Fibroblast of lung (primary cell): ENCODE results near the gene RNFT2. TPM values are rescaled to one million over a fixed set of nuclear protein-coding genes. Genes with fewer than 3 reads are reported as not detected.

ENCODE experiments used
- DNase-seq, 2 donors: peaks; one replicate each; pipeline versions ENCODE4 v3.0.0 to v3.0.0-alpha.2; 2010; ENCODE audit warnings: low read depth in 2 of 2
- H2AFZ ChIP-seq: 2 replicates; pipeline ENCODE4 v1.5.1; 2012; ENCODE audit warnings: low read length, control low read depth, inconsistent platforms
- H3K27ac ChIP-seq: 2 replicates; pipeline ENCODE4 v1.5.1; 2011; ENCODE audit warnings: low read length, control low read depth; ENCODE audit not compliant: insufficient read depth
- H3K27me3 ChIP-seq: 2 replicates; pipeline ENCODE4 v1.5.1; 2011; ENCODE audit warnings: mild to moderate bottlenecking, low read length; ENCODE audit not compliant: control insufficient read depth, insufficient read depth
- H3K36me3 ChIP-seq: 2 replicates; pipeline ENCODE4 v1.5.1; 2011; ENCODE audit warnings: low read length; ENCODE audit not compliant: control insufficient read depth, insufficient read depth
- H3K4me1 ChIP-seq: 2 replicates; pipeline ENCODE4 v1.5.1; 2011; ENCODE audit warnings: low read length; ENCODE audit not compliant: control insufficient read depth, insufficient read depth; ENCODE audit errors: extremely low read depth
- H3K4me2 ChIP-seq: 2 replicates; pipeline ENCODE4 v1.5.1; 2011; ENCODE audit warnings: low read length, control low read depth; ENCODE audit not compliant: insufficient read depth; ENCODE audit errors: extremely low read depth
- H3K4me3 ChIP-seq, 4 experiments: fragments of 200-600 bp in 1 of 4; sonication (generic) in 1 of 4; replicated peaks in 1 of 4; 2 replicates each; pipeline ENCODE4 v1.5.1; 2011 to 2016; ENCODE audit warnings: low read length in 4 of 4, low read depth in 3 of 4, mild to moderate bottlenecking in 3 of 4, control low read depth in 2 of 4, inconsistent platforms in 1 of 4, mixed read lengths in 1 of 4; ENCODE audit not compliant: insufficient read depth in 1 of 4; ENCODE audit errors: control extremely low read depth in 1 of 4
- H3K79me2 ChIP-seq: 2 replicates; pipeline ENCODE4 v1.5.1; 2012; ENCODE audit warnings: mild to moderate bottlenecking, low read length, inconsistent platforms; ENCODE audit not compliant: control insufficient read depth, insufficient read depth
- H3K9ac ChIP-seq: 2 replicates; pipeline ENCODE4 v1.5.1; 2011; ENCODE audit warnings: mild to moderate bottlenecking, low read length, control low read depth; ENCODE audit not compliant: insufficient read depth
- H3K9me3 ChIP-seq: 2 replicates; pipeline ENCODE4 v1.5.1; 2012; ENCODE audit warnings: low read depth, low read length; ENCODE audit not compliant: control insufficient read depth, insufficient read depth
- H4K20me1 ChIP-seq: 2 replicates; pipeline ENCODE4 v1.5.1; 2011; ENCODE audit warnings: low read length; ENCODE audit not compliant: control insufficient read depth, insufficient read depth; ENCODE audit errors: extremely low read depth
- EZH2 ChIP-seq: IDR thresholded peaks from 2 replicates; pipeline ENCODE4 v1.5.1; 2012; ENCODE audit warnings: low read length, control low read depth, mild to moderate bottlenecking; ENCODE audit errors: missing control alignments
- polyA plus RNA-seq, 2 donors: library from polyadenylated mRNA; depleted of rRNA in 1 of 2; stranded (reverse) in 1 of 2; unstranded in 1 of 2; fragments of >200 nt; gene quantifications; 2 replicates each; pipeline ENCODE4 v1.2.1, GENCODE V29; 2011 to 2012; ENCODE audit warnings: missing spikeins in 1 of 2
- total RNA-seq: library from RNA; depleted of rRNA; stranded (reverse); fragments of >200 nt; gene quantifications from 2 replicates; pipeline ENCODE4 v1.2.1, GENCODE V29; 2014
- TF ChIP-seq, protein P1 (sequence below), 2 donors: IDR thresholded peaks in 1 of 2; conservative IDR thresholded peaks in 1 of 2; 1 replicate in 1 of 2; 2 replicates in 1 of 2; pipeline ENCODE4 v1.5.1; 2011 to 2012; ENCODE audit warnings: low read length in 2 of 2, control low read depth in 1 of 2, inconsistent platforms in 1 of 2, low read depth in 1 of 2, mild to moderate bottlenecking in 1 of 2

RNFT2 gene
- total and polyA plus RNA-seq, 2 donors (not counting 1 experiment from before 2014, with no cell fraction given) = 0.95 to 3.1 TPM

DNA sequence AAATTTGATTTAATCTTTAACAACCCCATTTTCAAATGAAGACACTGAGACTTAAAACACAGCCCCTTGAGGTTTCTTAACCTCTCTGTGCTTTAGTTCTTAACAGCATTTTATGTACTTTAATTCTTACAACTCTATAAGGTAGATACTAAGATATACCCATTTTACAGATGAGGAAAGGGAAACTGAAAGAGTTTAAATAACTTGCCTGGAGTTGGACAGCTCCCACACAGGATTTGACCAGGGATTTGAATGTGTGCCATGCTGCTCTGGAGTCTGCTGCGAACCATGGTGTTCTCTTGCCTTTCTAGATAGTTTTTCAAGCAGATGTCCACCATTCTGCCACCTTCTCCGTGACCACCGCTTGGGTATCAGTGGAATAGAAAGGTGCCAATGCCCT is 28.2 kb downstream of the RNFT2 start:
- Histone ChIP-seq H3K9ac (no peak overlapping the region), H3K27me3 (no peaks in the 10 kb centered on the region), H3K4me1 (no peaks in the 10 kb centered on the region), H3K4me3 (no peak overlapping the region), H3K27ac (no peak overlapping the region), H2AFZ (no peak overlapping the region), H3K9me3 (no peaks in the 10 kb centered on the region), H3K4me2 (no peak overlapping the region), H3K79me2 (no peaks in the 10 kb centered on the region), H3K36me3 (no peaks in the 10 kb centered on the region), H4K20me1 (no peaks in the 10 kb centered on the region)
- no peak for DNase-seq
- no peak for TF ChIP-seq EZH2

- no peak for DNase-seq
- Histone ChIP-seq H3K27me3 (no peaks in the 10 kb centered on the region), H2AFZ (no peak overlapping the region)
These were observed 28.6 kb downstream of the RNFT2 start for GRCh38 chr12:116766746-116767145.

DNA sequence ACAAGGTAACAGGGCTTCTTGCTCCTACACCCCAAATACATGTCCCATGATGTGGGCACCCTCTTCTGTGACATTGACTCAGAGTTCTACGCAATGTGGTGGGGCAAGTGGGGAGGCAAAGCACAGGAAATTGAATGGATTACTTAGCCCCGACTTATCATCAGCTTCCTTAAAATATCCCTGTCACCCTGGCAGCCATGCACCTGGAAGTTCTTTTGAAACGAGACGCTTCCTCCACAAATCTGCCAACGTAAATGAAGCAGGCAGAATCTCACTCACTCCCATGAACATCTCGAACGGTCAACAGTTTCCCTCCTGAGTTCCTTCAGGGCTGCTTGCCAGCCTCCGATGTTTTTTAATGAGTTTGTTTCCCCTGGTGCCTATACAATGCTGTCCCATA is 33.5 kb downstream of the RNFT2 start:
- Histone ChIP-seq H3K9ac (no peak overlapping the region), H3K79me2 (no peaks in the 10 kb centered on the region), H3K36me3 (no peaks in the 10 kb centered on the region), H3K9me3 (no peaks in the 10 kb centered on the region), H4K20me1 (no peaks in the 10 kb centered on the region), H3K27ac (no peak overlapping the region), H3K27me3 (no peaks in the 10 kb centered on the region), H3K4me1 (no peaks in the 10 kb centered on the region), H3K4me3 (no peak overlapping the region), H2AFZ (no peak overlapping the region), H3K4me2 (no peak overlapping the region)
- no peak for DNase-seq
- TF ChIP-seq EZH2 = no peak
- TF ChIP-seq, protein P1, sequence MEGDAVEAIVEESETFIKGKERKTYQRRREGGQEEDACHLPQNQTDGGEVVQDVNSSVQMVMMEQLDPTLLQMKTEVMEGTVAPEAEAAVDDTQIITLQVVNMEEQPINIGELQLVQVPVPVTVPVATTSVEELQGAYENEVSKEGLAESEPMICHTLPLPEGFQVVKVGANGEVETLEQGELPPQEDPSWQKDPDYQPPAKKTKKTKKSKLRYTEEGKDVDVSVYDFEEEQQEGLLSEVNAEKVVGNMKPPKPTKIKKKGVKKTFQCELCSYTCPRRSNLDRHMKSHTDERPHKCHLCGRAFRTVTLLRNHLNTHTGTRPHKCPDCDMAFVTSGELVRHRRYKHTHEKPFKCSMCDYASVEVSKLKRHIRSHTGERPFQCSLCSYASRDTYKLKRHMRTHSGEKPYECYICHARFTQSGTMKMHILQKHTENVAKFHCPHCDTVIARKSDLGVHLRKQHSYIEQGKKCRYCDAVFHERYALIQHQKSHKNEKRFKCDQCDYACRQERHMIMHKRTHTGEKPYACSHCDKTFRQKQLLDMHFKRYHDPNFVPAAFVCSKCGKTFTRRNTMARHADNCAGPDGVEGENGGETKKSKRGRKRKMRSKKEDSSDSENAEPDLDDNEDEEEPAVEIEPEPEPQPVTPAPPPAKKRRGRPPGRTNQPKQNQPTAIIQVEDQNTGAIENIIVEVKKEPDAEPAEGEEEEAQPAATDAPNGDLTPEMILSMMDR (conservative IDR thresholded peaks at IDR 0.05 in 1 of 2, IDR thresholded peaks at IDR 0.05 in 1 of 2; ENCODE audit: low read depth in 1 of 2, low read length in 2 of 2) = no peak

More at GRCh38 chr12:116766746-116767145, 28.6 kb downstream of the RNFT2 start:
- Histone ChIP-seq H3K27ac (no peak overlapping the region), H3K4me2 (no peak overlapping the region), H3K9me3 (no peaks in the 10 kb centered on the region), H4K20me1 (no peaks in the 10 kb centered on the region), H3K36me3 (no peaks in the 10 kb centered on the region), H3K79me2 (no peaks in the 10 kb centered on the region), H3K9ac (no peak overlapping the region), H3K4me3 (no peak overlapping the region), H3K4me1 (no peaks in the 10 kb centered on the region)
- TF ChIP-seq EZH2 = no peak
- TF ChIP-seq, protein P1 (conservative IDR thresholded peaks at IDR 0.05 in 1 of 2, IDR thresholded peaks at IDR 0.05 in 1 of 2; ENCODE audit: low read depth in 1 of 2, low read length in 2 of 2) = no peak
